ENCODE data around the gene GTF2IRD1. TPM values are rescaled to one million over a fixed set of nuclear protein-coding genes. Genes with fewer than 3 reads are reported as not detected.

GTF2IRD1 gene
- total and polyA plus RNA-seq, 2 experiments from 2014 or later = 28.7 to 37.1 TPM

DNA sequence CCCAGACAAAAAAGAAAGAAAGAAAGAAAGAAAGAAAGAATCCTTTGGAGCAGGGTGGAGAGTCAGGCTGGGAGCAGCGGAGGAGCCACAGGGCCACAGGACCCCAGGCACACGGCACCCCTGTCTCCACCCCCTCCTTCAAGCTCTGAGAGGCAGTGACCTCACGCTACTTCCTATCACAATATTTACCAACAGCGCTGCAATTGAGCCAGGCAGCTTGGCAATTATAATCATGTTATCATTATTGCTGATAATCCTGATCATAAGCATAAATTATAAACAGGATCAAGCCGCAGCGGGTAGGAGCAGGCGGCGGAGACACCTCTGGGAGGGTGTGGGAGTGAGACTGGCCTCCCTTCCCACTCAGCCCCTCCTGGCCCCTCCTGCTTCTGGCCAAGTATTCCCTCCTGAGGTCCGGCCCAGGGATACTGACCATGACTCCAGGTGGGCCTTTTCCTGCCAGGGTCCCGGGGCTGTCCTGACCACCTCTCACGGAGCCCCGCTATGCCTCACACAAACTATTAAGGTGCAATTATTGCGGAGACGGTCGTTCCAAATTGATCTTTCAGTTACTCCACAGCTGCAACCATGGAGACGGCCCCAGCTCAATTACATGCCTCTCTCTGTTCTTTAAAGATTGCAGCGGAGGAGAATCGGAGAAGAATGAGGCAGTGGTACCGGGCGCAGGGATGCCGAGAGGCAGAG is 10.0 kb upstream of the GTF2IRD1 start:
- Histone ChIP-seq H3K27ac (ENCODE audit: low read depth) (no peak overlapping the region), H3K27me3 (ENCODE audit: insufficient read depth) (no peaks in the 10 kb centered on the region), H3K9me2 (ENCODE audit: insufficient read depth) (no peaks in the 10 kb centered on the region), H3K4me2 (no peak overlapping the region), H3K79me2 (replicated peaks; ENCODE audit: insufficient read depth) (no peaks in the 10 kb centered on the region), H3K36me3 (ENCODE audit: insufficient read depth) (no peaks in the 10 kb centered on the region), H3K4me3 (no peak overlapping the region), H2AFZ (0 out of 2 replicates have a peak overlapping the region, but pooled peaks have one; percentile 63), H4K20me1 (replicated peaks; ENCODE audit: insufficient read depth) (no peaks in the 10 kb centered on the region), H3F3A (replicated peaks; ENCODE audit: low read depth) (no peaks in the 10 kb centered on the region), H3K4me1 (ENCODE audit: insufficient read depth) (no peaks in the 10 kb centered on the region)
- Mint-ChIP-seq H3K36me3 (ENCODE audit: low read depth) (no peaks in the 10 kb centered on the region; the same call in 2 of the 3 replicates), H3K27me3 (ENCODE audit: insufficient read depth, low read depth, poor library complexity) (peaks cover 8% of the 10 kb centered on the region), H3K9me3 (peaks cover 2% of the 10 kb centered on the region; the same call in 2 of the 3 replicates), H3K4me1 (peaks cover 2% of the 10 kb centered on the region; the same call in 2 of the 3 replicates), H3K27ac (no peak overlapping the region), H3K4me3 (no peak overlapping the region)
- ATAC-seq (peak; percentile 41), DNase-seq (ENCODE audit: low spot score) (no peak)
- TF ChIP-seq NANOG (IDR thresholded peaks at IDR 0.05; ENCODE audit: borderline replicate concordance) (no peak), JUNB (IDR thresholded peaks at IDR 0.05; ENCODE audit: unreplicated experiment) (no peak), REST (IDR thresholded peaks at IDR 0.05; ENCODE audit: unreplicated experiment) (no peak), EZH2phosphoT487 (IDR thresholded peaks at IDR 0.05; ENCODE audit: unreplicated experiment) (no peak), CREB1 (CRISPR knock-in tag; IDR thresholded peaks at IDR 0.05; ENCODE audit: low read depth) (no peak), ZNF331 (CRISPR knock-in tag; IDR thresholded peaks at IDR 0.05; ENCODE audit: low read depth) (no peak), ZNF462 (CRISPR knock-in tag; IDR thresholded peaks at IDR 0.05) (no peak), CTCF (conservative IDR thresholded peaks at IDR 0.05; ENCODE audit: low read depth in 2 of 2) (no peak), EZH2 (IDR thresholded peaks at IDR 0.05; ENCODE audit: low read depth, unreplicated experiment) (no peak), ZNF114 (CRISPR knock-in tag; IDR thresholded peaks at IDR 0.05) (no peak), STAT1 (IDR thresholded peaks at IDR 0.05; ENCODE audit: unreplicated experiment) (no peak), POLR2AphosphoS5 (IDR thresholded peaks at IDR 0.05; ENCODE audit: low read depth) (no peak)
- TF ChIP-seq, protein P1, sequence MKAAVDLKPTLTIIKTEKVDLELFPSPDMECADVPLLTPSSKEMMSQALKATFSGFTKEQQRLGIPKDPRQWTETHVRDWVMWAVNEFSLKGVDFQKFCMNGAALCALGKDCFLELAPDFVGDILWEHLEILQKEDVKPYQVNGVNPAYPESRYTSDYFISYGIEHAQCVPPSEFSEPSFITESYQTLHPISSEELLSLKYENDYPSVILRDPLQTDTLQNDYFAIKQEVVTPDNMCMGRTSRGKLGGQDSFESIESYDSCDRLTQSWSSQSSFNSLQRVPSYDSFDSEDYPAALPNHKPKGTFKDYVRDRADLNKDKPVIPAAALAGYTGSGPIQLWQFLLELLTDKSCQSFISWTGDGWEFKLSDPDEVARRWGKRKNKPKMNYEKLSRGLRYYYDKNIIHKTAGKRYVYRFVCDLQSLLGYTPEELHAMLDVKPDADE (IDR thresholded peaks at IDR 0.05) = no peak
